Caco-2 (cell line): ENCODE results near the gene NRF1. TPM values are rescaled to one million over a fixed set of nuclear protein-coding genes. Genes with fewer than 3 reads are reported as not detected.
"Not testable (repeated sequence)": the region's sequence is repeated elsewhere in the genome, so short reads cannot be mapped to it uniquely, and the experiment has no call there.

Experiments used
- Bru-seq: library from RNA; stranded (reverse); fragments of 400-500 nt; gene quantifications from one replicate; lab custom pipeline; 2021; lab: Mats Ljungman, UMichigan
- BruChase-seq, 2 experiments: library from RNA; stranded (reverse); fragments of 400-500 nt; gene quantifications; one replicate each; lab custom pipeline; 2021; lab: Mats Ljungman, UMichigan
- BruUV-seq: library from RNA; stranded (reverse); fragments of 400-500 nt; replicated peaks from 2 replicates; lab custom pipeline; 2021; lab: Mats Ljungman, UMichigan
- CTCF ChIA-PET: fragments of 300-600 bp; sonication (Branson Sonifier 250); formaldehyde crosslinking; loops from one replicate; lab custom pipeline; 2022; ENCODE audit warnings: antibody characterized with exemption; lab: Charles Lee
- POLR2A ChIA-PET: fragments of 300-600 bp; sonication (Branson Sonifier 250); formaldehyde crosslinking; loops from one replicate; lab custom pipeline; 2022; ENCODE audit warnings: antibody characterized with exemption; lab: Charles Lee
- DNase-seq, 2 experiments: peaks; one replicate each; pipeline versions ENCODE4 v3.0.0 to v3.0.0-alpha.2; 2020 to 2022
- H3K27me3 ChIP-seq: replicated peaks from 2 replicates; pipeline ENCODE4 v1.6.0; 2011; ENCODE audit warnings: low read length; ENCODE audit not compliant: control insufficient read depth, insufficient read depth
- H3K36me3 ChIP-seq: 2 replicates; pipeline ENCODE4 v1.5.1; 2011; ENCODE audit warnings: low read length; ENCODE audit not compliant: control insufficient read depth, insufficient read depth
- H3K4me1 ChIP-seq: fragments of 250-450 bp; sonication (Bioruptor Pico); 2 replicates; pipeline ENCODE4 v1.5.1; 2020; ENCODE audit warnings: mild to moderate bottlenecking
- H3K4me3 ChIP-seq: 2 replicates; pipeline ENCODE4 v1.5.1; 2011; ENCODE audit warnings: low read depth, mild to moderate bottlenecking, control low read depth, low read length
- H3K9me3 ChIP-seq: fragments of 250-450 bp; sonication (Bioruptor Pico); 2 replicates; pipeline ENCODE4 v1.5.1; 2020; ENCODE audit warnings: mild to moderate bottlenecking, moderate library complexity
- H3K27ac Mint-ChIP-seq: one replicate; pipeline ENCODE4 v1.8.0; 2022; ENCODE audit warnings: mixed read lengths; ENCODE audit not compliant: unreplicated experiment
- H3K27me3 Mint-ChIP-seq: one replicate; pipeline ENCODE4 v1.8.0; 2022; ENCODE audit warnings: mixed read lengths; ENCODE audit not compliant: insufficient read depth, unreplicated experiment
- H3K36me3 Mint-ChIP-seq: one replicate; pipeline ENCODE4 v1.8.0; 2022; ENCODE audit warnings: mild to moderate bottlenecking, mixed read lengths; ENCODE audit not compliant: insufficient read depth, unreplicated experiment
- H3K4me1 Mint-ChIP-seq: one replicate; pipeline ENCODE4 v1.8.0; 2022; ENCODE audit warnings: low read depth, mixed read lengths; ENCODE audit not compliant: unreplicated experiment
- H3K4me3 Mint-ChIP-seq: one replicate; pipeline ENCODE4 v1.8.0; 2022; ENCODE audit warnings: mild to moderate bottlenecking, moderate library complexity, mixed read lengths; ENCODE audit not compliant: unreplicated experiment
- H3K9me3 Mint-ChIP-seq: one replicate; pipeline ENCODE4 v1.8.0; 2022; ENCODE audit warnings: mixed read lengths; ENCODE audit not compliant: unreplicated experiment
- intact Hi-C: fragments of 100-400 bp; cut with micrococcal nuclease; formaldehyde crosslinking; loops from one replicate; pipeline ENCODE4 v1.10.0; 2022; ENCODE audit not compliant: unreplicated experiment
- long read RNA-seq: library from polyadenylated mRNA; stranded (forward); transcript quantifications from one replicate; pipeline ENCODE4 v2.0.0, GENCODE V29; 2022
- total RNA-seq: library from RNA; stranded (reverse); gene quantifications from 2 replicates; pipeline ENCODE4 v1.2.3, GENCODE V29; 2022
- TF ChIP-seq, protein P1 (sequence below), 2 experiments: fragments of 200-600 bp in 1 of 2; IDR thresholded peaks; 1 replicate in 1 of 2; 2 replicates in 1 of 2; pipeline versions ENCODE4 v1.5.1 to v1.8.0; 2011 to 2022; ENCODE audit warnings: antibody characterized with exemption in 1 of 2, control low read depth in 1 of 2, inconsistent platforms in 1 of 2, low read depth in 1 of 2, low read length in 1 of 2, mild to moderate bottlenecking in 1 of 2, moderate library complexity in 1 of 2; ENCODE audit not compliant: insufficient read depth in 1 of 2, severe bottlenecking in 1 of 2, unreplicated experiment in 1 of 2

The NRF1 gene
- 22.5 and 23.0 TPM in 2 replicates for total RNA-seq
- percentile 80 among the genes with signal in this experiment for Bru-seq, nascent RNA
- percentile 79 among the genes with signal in this experiment for BruChase-seq, experiment 1, labeled RNA remaining after a 2-hour chase
- BruChase-seq, experiment 2, labeled RNA remaining after a 6-hour chase, result percentile 79 among the genes with signal in this experiment
- long read RNA-seq, transcript NRF1-205 (11 exons, 3,528 nt), result minor isoform, 7 of 31 reads
- long read RNA-seq, transcript NRF1-201 (11 exons, 2,424 nt), result major isoform, 8 of 31 reads
- long read RNA-seq, partial matches to known transcripts, result 4 of 31 reads
- long read RNA-seq, other reads (novel, unspliced or antisense), result 12 of 31 reads

DNA sequence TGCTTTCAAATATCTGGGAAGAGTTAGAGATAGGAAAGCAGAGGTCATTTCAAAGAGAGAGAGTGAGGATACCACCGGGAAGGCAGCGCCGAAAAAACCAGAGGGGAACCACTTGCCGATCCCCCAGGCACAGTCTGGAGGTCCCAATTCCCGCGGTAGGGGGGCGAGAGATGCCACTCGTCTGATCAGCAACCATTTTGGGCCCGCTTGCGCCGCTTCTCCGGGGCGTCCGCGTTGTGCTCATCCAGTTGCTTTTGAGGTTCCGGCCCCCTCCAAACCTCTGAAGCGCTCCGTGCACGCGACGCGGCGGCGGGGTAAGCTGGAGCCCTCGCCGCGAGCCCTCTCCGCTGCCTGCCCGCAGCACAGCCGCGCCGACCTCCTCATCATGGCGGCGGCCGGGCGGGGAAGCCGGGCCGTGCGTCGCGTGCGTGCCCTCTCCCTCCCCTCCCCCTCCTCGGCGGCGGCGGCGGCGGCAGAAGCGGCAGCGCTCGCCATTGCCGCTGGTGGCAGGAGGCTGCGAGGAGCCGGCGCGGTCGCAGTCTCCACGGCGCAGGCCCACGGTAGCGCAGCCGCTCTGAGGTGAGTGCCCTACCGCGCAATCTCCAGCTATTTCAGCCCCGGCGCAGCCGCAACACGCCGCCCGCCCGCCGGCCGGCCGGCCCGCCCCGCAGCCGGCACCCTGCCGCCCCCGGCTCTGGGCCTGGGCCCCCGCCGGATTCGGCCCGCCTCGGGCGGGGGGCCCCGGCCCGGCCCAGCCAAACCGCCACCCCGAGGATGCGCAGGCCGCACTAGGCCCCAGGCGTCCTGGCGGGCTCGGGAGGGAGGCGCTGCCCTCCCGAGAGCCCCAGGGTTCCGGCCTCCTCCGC is at the start of gene NRF1:
TSS of gene NRF1 (plus strand) at position 475 of the 866 bp plus-strand sequence. CDS start 45,632 bp downstream, outside the sequence.
- POLR2A ChIA-PET, result interaction anchor here (0.6 to 0.9 kb wide), 2 partner anchors 13 to 243 kb away, joined by 3 to 13 read pairs; no protein-coding TSS in a partner anchor
- Mint-ChIP-seq H3K36me3 (peaks cover 38% of the 10 kb centered on the region), H3K27me3 (no peaks in the 10 kb centered on the region), H3K4me3 (peak within 1 kb of the TSS; percentile 98), H3K4me1 (peaks cover 7% of the 10 kb centered on the region), H3K27ac (peak within 1 kb of the TSS; percentile 97), H3K9me3 (no peaks in the 10 kb centered on the region)
- no peaks in the 10 kb centered on the region for H3K36me3 ChIP-seq
- CTCF ChIA-PET, result interaction anchor here (0.6 to 0.9 kb wide), 2 partner anchors 213 to 234 kb away, joined by 3 to 4 read pairs; no protein-coding TSS in a partner anchor
- BruUV-seq, result no TSS peak
- intact Hi-C loops, result loop anchor here (1.0 kb wide), 1 partner anchor 24 kb away; no protein-coding TSS in a partner anchor
- DNase-seq, result peak; percentile 90 to 96
- peaks cover 10% of the 10 kb centered on the region; the same call in 1 of the 2 replicates for H3K4me1 ChIP-seq
- no peaks in the 10 kb centered on the region for H3K27me3 ChIP-seq
- H3K9me3 ChIP-seq, result no peaks in the 10 kb centered on the region
- TF ChIP-seq, protein P1, sequence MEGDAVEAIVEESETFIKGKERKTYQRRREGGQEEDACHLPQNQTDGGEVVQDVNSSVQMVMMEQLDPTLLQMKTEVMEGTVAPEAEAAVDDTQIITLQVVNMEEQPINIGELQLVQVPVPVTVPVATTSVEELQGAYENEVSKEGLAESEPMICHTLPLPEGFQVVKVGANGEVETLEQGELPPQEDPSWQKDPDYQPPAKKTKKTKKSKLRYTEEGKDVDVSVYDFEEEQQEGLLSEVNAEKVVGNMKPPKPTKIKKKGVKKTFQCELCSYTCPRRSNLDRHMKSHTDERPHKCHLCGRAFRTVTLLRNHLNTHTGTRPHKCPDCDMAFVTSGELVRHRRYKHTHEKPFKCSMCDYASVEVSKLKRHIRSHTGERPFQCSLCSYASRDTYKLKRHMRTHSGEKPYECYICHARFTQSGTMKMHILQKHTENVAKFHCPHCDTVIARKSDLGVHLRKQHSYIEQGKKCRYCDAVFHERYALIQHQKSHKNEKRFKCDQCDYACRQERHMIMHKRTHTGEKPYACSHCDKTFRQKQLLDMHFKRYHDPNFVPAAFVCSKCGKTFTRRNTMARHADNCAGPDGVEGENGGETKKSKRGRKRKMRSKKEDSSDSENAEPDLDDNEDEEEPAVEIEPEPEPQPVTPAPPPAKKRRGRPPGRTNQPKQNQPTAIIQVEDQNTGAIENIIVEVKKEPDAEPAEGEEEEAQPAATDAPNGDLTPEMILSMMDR (IDR thresholded peaks at IDR 0.05; ENCODE audit: insufficient read depth in 1 of 2, low read depth in 1 of 2, low read length in 1 of 2, severe bottlenecking in 1 of 2, unreplicated experiment in 1 of 2), result peak in 1 of 2 experiments; percentile 5
- peak within 1 kb of the TSS; percentile 87 for H3K4me3 ChIP-seq

DNA sequence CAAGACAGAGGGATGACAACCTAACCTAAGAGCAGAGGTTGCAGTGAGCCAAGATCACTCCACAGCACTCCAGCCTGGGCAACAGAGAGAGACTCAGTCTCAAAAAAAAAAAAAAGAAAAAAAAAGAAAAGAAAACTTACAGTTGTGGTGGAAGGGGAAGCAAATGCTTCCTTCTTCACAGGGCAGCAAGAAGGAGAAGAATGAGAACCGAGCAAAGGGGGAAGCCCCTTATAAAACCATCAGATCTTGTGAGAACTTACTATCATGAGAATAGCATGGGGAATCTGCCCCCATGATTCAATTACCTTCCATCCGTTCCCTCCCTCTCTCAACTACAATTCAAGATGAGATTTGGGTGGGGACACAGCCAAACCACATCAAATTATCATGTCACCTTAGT is 45.2 kb upstream of the NRF1 start:
- CTCF ChIA-PET, H3K4me1 ChIP-seq, POLR2A ChIA-PET, H3K27ac Mint-ChIP-seq, H3K27me3 ChIP-seq, H3K36me3 ChIP-seq, H3K9me3 ChIP-seq, H3K36me3 Mint-ChIP-seq, H3K4me3 Mint-ChIP-seq, BruUV-seq, H3K27me3 Mint-ChIP-seq, H3K4me3 ChIP-seq, H3K4me1 Mint-ChIP-seq, intact Hi-C loops, DNase-seq: not testable (repeated sequence)
- peaks cover 11% of the 10 kb centered on the region for H3K9me3 Mint-ChIP-seq

DNA sequence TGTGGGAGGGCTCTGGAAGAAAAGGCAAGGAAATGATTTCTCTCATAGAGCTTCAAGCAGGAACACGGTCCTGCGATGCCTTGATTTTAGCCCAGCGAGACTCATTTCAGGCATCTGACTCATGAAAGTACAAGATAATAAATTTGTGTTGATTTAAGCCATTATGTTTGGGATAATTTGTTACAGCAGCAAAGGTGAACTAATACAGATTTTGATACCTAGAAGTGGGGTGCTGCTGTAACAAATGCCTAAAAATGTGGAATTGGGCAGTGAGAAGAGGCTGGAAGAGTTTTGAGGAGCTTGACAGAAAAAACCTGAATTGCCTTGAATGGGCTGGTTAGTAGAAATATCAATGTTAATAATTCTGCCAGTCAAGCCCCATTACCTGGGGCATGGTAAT is 44.1 kb upstream of the NRF1 start:
- H3K4me3 Mint-ChIP-seq, result no peak overlapping the region
- no TSS peak for BruUV-seq
- Histone ChIP-seq H3K4me1 (peaks cover 7% of the 10 kb centered on the region; the same call in 1 of the 2 replicates), H3K9me3 (no peaks in the 10 kb centered on the region), H3K4me3 (no peak overlapping the region), H3K36me3 (no peaks in the 10 kb centered on the region), H3K27me3 (no peaks in the 10 kb centered on the region)
- CTCF ChIA-PET, result no interaction called here
- POLR2A ChIA-PET, result no interaction called here
- TF ChIP-seq, protein P1 (IDR thresholded peaks at IDR 0.05; ENCODE audit: insufficient read depth in 1 of 2, low read depth in 1 of 2, low read length in 1 of 2, severe bottlenecking in 1 of 2, unreplicated experiment in 1 of 2), result no peak
- no peak for DNase-seq
- peaks cover 4% of the 10 kb centered on the region for H3K36me3 Mint-ChIP-seq
- H3K27me3 Mint-ChIP-seq, result peaks cover 6% of the 10 kb centered on the region
- no peaks in the 10 kb centered on the region for H3K4me1 Mint-ChIP-seq
- peak overlapping the region; percentile 60 for H3K27ac Mint-ChIP-seq
- H3K9me3 Mint-ChIP-seq, result peaks cover 11% of the 10 kb centered on the region
- intact Hi-C loops, result no loop called here
